ENCODE data around the gene SLC6A7.

- no peak for TF ChIP-seq CTCF (IDR thresholded peaks at IDR 0.05 in 4 of 5, conservative IDR thresholded peaks at IDR 0.05 in 1 of 5)
- no peak for TF ChIP-seq POLR2A (IDR thresholded peaks at IDR 0.05)
Measured at GRCh38 chr5:150238646-150239045, 48.8 kb downstream of the SLC6A7 start.

Data from gastrocnemius medialis (tissue), 4 donors.